ENCODE data around the gene SLC4A9.

SLC4A9 gene

DNA sequence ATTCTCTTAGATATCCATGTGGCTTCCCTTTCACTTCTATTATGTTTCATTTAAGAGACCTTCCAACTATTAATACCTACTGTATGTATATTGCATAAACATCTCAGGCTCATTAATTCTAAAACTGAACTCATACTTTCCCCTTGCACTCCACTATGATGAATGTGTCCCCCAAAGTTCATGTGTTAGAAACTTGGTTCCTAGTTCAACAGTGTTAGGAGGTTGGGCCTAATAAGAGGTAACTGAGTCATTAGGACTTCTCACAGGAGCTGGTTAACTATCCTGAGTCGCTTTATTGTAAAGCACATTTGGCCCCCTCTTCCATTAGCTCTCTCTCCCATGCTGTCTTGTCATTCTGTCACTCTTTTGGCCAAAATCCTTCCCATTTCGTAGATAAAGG lies 63.6 kb downstream of the SLC4A9 start:
- DNase-seq (ENCODE audit: low read depth), result no peak
- TF ChIP-seq, protein P1, sequence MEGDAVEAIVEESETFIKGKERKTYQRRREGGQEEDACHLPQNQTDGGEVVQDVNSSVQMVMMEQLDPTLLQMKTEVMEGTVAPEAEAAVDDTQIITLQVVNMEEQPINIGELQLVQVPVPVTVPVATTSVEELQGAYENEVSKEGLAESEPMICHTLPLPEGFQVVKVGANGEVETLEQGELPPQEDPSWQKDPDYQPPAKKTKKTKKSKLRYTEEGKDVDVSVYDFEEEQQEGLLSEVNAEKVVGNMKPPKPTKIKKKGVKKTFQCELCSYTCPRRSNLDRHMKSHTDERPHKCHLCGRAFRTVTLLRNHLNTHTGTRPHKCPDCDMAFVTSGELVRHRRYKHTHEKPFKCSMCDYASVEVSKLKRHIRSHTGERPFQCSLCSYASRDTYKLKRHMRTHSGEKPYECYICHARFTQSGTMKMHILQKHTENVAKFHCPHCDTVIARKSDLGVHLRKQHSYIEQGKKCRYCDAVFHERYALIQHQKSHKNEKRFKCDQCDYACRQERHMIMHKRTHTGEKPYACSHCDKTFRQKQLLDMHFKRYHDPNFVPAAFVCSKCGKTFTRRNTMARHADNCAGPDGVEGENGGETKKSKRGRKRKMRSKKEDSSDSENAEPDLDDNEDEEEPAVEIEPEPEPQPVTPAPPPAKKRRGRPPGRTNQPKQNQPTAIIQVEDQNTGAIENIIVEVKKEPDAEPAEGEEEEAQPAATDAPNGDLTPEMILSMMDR (IDR thresholded peaks at IDR 0.05; ENCODE audit: low read length, missing control alignments), result no peak
- no peak overlapping the region for H3K4me3 ChIP-seq (replicated peaks; ENCODE audit: low read depth, low read length)

DNA sequence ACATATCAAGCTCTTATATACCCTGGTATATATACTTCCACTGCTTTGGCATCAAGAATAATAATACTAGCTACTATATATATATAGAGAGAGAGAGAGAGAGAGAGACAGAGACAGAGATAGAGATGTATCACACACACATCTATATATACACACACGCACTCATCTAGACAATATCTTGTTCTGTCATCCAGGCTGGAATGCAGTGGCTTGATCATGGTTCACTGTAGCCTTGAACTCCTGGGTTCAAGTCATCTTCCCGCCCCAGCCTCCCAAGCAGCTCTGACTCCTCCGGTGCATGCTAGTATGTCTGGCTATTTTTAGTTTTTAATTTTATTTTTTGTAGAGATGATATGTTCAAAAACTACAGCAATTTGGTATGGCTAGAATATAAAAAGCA lies 64.1 kb downstream of the SLC4A9 start:
- no peak for DNase-seq (ENCODE audit: low read depth)
- no peak overlapping the region for H3K4me3 ChIP-seq (replicated peaks; ENCODE audit: low read depth, low read length)
- TF ChIP-seq, protein P1 (IDR thresholded peaks at IDR 0.05; ENCODE audit: low read length, missing control alignments), result no peak
